Small intestine (tissue), 7 donors: ENCODE results near the gene CRTAC1. TPM values are rescaled to one million over a fixed set of nuclear protein-coding genes. Genes with fewer than 3 reads are reported as not detected.

ENCODE experiments used
- DNase-seq, 2 donors: peaks; one replicate each; pipeline versions ENCODE4 v3.0.0 to v3.0.0-alpha.2; 2013
- FAIRE-seq: peaks from 2 replicates; lab custom pipeline; 2012; peaks lifted over from hg19 to GRCh38; lab: Jason Lieb, UNC
- H3K27ac ChIP-seq, 3 donors: one replicate each; pipeline ENCODE4 v1.5.1; 2013; ENCODE audit warnings: low read length in 2 of 3, mild to moderate bottlenecking in 2 of 3, control low read depth in 1 of 3, inconsistent platforms in 1 of 3, low read depth in 1 of 3, moderate library complexity in 1 of 3
- H3K27me3 ChIP-seq, 3 donors: one replicate each; pipeline ENCODE4 v1.6.1; 2013; ENCODE audit warnings: low read length in 3 of 3, inconsistent platforms in 1 of 3; ENCODE audit not compliant: control insufficient read depth in 3 of 3, insufficient read depth in 3 of 3
- H3K36me3 ChIP-seq, 3 donors: one replicate each; pipeline ENCODE4 v1.6.1; 2013; ENCODE audit warnings: low read length in 3 of 3, inconsistent platforms in 1 of 3, low read depth in 1 of 3, mild to moderate bottlenecking in 1 of 3, moderate library complexity in 1 of 3; ENCODE audit not compliant: control insufficient read depth in 3 of 3, insufficient read depth in 2 of 3
- H3K4me1 ChIP-seq, 3 donors: one replicate each; pipeline ENCODE4 v1.6.1; 2013; ENCODE audit warnings: low read length in 2 of 3, inconsistent platforms in 1 of 3, low read depth in 1 of 3, mild to moderate bottlenecking in 1 of 3, moderate library complexity in 1 of 3; ENCODE audit not compliant: control insufficient read depth in 3 of 3, insufficient read depth in 2 of 3
- H3K4me3 ChIP-seq, 3 donors: one replicate each; pipeline ENCODE4 v1.5.1; 2013; ENCODE audit warnings: low read length in 3 of 3, control low read depth in 1 of 3, inconsistent platforms in 1 of 3, low read depth in 1 of 3, mild to moderate bottlenecking in 1 of 3, moderate library complexity in 1 of 3
- H3K9me3 ChIP-seq, 2 donors: one replicate each; pipeline ENCODE4 v1.6.1; 2013; ENCODE audit warnings: low read depth in 1 of 2, low read length in 1 of 2; ENCODE audit not compliant: control insufficient read depth in 2 of 2, insufficient read depth in 1 of 2
- WGBS, 3 donors: extraction: QIAGEN DNeasy Blood & Tissue Kit; methylation state at CpG; one replicate each; pipeline ENCODE4 v1.1.7; 2013; 5-methylcytosine and 5-hydroxymethylcytosine counted together
- polyA plus RNA-seq, 4 donors: library from polyadenylated mRNA; stranded (reverse) in 3 of 4; unstranded in 1 of 4; fragments of 200-250 nt in 3 of 4; fragments of 120-200 nt in 1 of 4; gene quantifications; one replicate each; pipeline versions ENCODE4 v1.2.1 to v1.2.3, GENCODE V29; 2013
- donor health status: healthy with polysubstance abuse.
- donor health status: control.
- donor health status: control.
- donor health status: Bipolar disorder and iron deficiency.
- donor health status: healthy.

CRTAC1 gene
- polyA plus RNA-seq, 4 donors, result 0.75 to 2.3 TPM; not detected in 2

DNA sequence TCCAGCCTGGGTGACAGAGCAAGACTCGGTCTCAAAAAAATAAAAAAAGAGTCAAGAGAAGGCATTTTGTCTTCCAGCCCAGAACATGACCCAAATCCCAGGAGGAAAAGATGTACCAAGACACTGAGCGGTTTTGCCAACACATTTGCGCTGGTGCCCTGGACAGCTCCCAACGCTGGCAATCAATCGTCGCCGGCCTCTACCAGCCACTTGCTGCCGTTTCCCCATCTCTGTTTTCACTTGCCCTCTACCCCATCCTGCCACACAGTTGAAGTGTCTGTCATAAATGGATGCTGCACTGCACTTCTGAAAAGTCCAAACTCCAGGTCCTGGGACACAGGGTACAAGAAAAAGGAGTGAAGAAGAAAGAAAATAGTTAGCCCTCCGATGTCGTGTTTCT is 29.7 kb upstream of the CRTAC1 start:
- Histone ChIP-seq H3K27ac (no peak overlapping the region), H3K27me3 (peaks cover 0 to 8% (median 4%) of the 10 kb centered on the region in 3 donors), H3K36me3 (no peaks in the 10 kb centered on the region), H3K4me3 (no peak overlapping the region), H3K9me3 (no peaks in the 10 kb centered on the region), H3K4me1 (no peaks in the 10 kb centered on the region)
- no peak for FAIRE-seq
- DNase-seq, result no peak
- WGBS, 3 donors, result 80 to 88% (median 83%) methylated on average over 10 of the region's 10 CpGs

GRCh38 chr10:98058295-98058694 is 27.9 kb upstream of the CRTAC1 start:
- Histone ChIP-seq H3K27me3 (peaks cover 0 to 7% (median 3%) of the 10 kb centered on the region in 3 donors), H3K4me3 (no peak overlapping the region), H3K9me3 (no peaks in the 10 kb centered on the region), H3K4me1 (no peaks in the 10 kb centered on the region), H3K36me3 (no peaks in the 10 kb centered on the region), H3K27ac (no peak overlapping the region)
- DNase-seq (no peak), FAIRE-seq (no peak)
- WGBS, 3 donors, result 76 to 80% (median 76%) methylated on average over 1 of the region's 1 CpG

DNA sequence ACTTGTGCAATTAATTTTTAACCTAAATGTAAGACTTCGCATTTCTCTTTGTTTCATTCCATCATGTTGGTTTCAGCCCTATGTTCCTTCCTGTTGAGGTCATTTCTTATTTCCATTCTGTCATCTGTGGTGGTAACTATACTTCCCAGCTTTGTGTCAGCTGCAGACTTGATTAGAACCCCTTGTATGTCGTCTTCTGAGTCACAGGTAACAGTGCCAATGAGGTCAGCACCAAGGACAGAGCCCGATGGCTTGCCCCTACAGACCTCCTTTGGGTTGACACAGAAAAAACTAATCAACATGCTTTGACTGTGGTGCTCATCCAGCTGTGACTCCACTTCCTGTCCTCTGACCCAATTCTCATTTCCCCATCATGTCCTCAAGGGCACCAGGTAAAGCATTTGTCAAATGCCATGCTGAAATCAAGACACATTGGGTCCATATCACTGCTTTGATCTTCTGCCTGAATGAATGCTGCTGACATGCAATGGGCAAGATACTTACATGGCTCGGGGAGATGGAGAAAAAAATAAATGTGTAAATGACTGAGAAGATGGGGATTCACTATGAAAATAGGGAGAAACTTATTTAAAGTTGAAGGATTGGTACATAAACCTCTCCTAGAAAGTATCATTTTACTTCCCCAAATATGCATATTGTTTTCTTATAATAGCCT is 25.6 kb upstream of the CRTAC1 start:
- no peaks in the 10 kb centered on the region for H3K36me3 ChIP-seq
- DNase-seq, result no peak
- H3K27ac ChIP-seq, result no peak overlapping the region
- WGBS, 3 donors, result 36 to 46% (median 45%) methylated on average over 4 of the region's 4 CpGs
- no peaks in the 10 kb centered on the region for H3K4me1 ChIP-seq
- peaks cover 0 to 8% (median 3%) of the 10 kb centered on the region in 3 donors for H3K27me3 ChIP-seq
- FAIRE-seq, result no peak
- H3K4me3 ChIP-seq, result no peak overlapping the region
- no peaks in the 10 kb centered on the region for H3K9me3 ChIP-seq

- DNase-seq, result no peak
- H3K4me3 ChIP-seq, result no peak overlapping the region
- no peaks in the 10 kb centered on the region for H3K4me1 ChIP-seq
- no peaks in the 10 kb centered on the region for H3K36me3 ChIP-seq
- H3K9me3 ChIP-seq, result no peaks in the 10 kb centered on the region
- peaks cover 3 to 10% (median 4%) of the 10 kb centered on the region in 3 donors for H3K27me3 ChIP-seq
- 48 to 53% (median 49%) methylated on average over 7 of the region's 7 CpGs for WGBS, 3 donors
- no peak for FAIRE-seq
- H3K27ac ChIP-seq, result no peak overlapping the region
These were observed 16.8 kb upstream of the CRTAC1 start for GRCh38 chr10:98047009-98047741.

DNA sequence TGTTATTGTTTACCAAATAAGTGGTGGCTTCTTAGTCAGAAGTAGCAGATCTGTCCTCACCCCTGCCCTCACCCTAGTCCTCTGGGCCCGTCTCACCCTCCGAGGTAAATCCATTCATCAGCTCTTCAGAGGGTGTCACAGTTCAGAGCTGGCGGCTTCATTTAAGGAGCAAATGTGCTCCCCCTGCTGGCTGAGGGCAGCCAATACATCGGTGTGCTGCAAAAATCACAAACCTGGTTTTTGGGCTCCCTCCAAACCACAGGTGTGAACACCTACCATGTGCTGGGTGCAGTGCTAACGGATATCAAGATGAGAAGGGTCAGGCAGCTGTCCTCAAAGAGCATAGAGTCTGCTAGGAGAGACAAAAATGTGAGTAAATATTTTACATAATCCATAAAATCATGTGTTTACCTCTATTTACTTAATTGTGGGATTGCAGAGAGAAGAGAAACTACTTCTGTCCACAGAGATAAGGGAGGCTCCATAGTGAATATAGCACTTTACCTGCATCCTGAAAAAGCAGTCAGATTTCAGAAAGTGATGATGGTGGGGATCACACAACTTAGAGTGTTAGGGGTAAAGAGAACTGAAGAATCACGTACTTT is 15.5 kb upstream of the CRTAC1 start:
- WGBS, 3 donors, result 14 to 18% (median 17%) methylated on average over 6 of the region's 6 CpGs
- H3K9me3 ChIP-seq, result no peaks in the 10 kb centered on the region
- DNase-seq, result peak; percentile 60 to 63
- H3K36me3 ChIP-seq, result no peaks in the 10 kb centered on the region
- no peak for FAIRE-seq
- H3K4me3 ChIP-seq, result no peak overlapping the region
- H3K4me1 ChIP-seq, result no peaks in the 10 kb centered on the region
- H3K27ac ChIP-seq, result no peak overlapping the region
- H3K27me3 ChIP-seq, result peaks cover 3 to 16% (median 7%) of the 10 kb centered on the region in 3 donors

GRCh38 chr10:98041352-98042043 is 11.1 kb upstream of the CRTAC1 start:
- Histone ChIP-seq H3K4me3 (no peak overlapping the region), H3K36me3 (no peaks in the 10 kb centered on the region), H3K9me3 (no peaks in the 10 kb centered on the region), H3K4me1 (no peaks in the 10 kb centered on the region), H3K27me3 (peaks cover 3 to 44% (median 19%) of the 10 kb centered on the region in 3 donors), H3K27ac (no peak overlapping the region)
- peak; percentile 71 to 73 for DNase-seq
- WGBS, 3 donors, result 17 to 21% (median 20%) methylated on average over 7 of the region's 7 CpGs
- no peak for FAIRE-seq

- H3K9me3 ChIP-seq, result no peaks in the 10 kb centered on the region
- no peaks in the 10 kb centered on the region for H3K36me3 ChIP-seq
- no peak for FAIRE-seq
- H3K27ac ChIP-seq, result no peak overlapping the region
- peaks cover 3 to 56% (median 30%) of the 10 kb centered on the region in 3 donors for H3K27me3 ChIP-seq
- 62 to 73% (median 69%) methylated on average over 10 of the region's 10 CpGs for WGBS, 3 donors
- no peaks in the 10 kb centered on the region for H3K4me1 ChIP-seq
- no peak for DNase-seq
- no peak overlapping the region for H3K4me3 ChIP-seq
These were observed 9.4 kb upstream of the CRTAC1 start for GRCh38 chr10:98039690-98040381.
